ENCODE data around the gene SAMD8.
"Not testable (repeated sequence)": the region's sequence is repeated elsewhere in the genome, so short reads cannot be mapped to it uniquely, and the experiment has no call there.

Gene SAMD8

DNA sequence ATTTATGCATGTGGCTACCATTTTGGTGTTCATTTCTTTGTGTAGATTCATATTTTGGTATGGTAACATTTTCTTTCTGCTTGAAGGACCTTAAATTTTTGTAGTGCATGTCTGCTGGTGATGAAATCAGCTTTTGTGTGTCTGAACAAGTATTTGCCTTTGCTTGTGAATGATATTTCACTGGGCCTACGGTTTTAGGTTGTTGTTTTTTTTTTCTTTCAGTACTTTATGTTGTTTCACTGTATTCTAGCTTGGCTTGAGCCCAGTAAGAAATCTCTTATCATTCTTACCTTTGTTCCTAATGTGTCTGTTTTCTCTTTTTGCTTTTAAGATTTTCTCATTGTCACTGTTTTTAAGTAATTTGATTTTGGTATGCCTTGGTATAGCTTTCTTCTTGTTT lies 31.9 kb downstream of the SAMD8 start:
- DNase-seq = no peak

DNA sequence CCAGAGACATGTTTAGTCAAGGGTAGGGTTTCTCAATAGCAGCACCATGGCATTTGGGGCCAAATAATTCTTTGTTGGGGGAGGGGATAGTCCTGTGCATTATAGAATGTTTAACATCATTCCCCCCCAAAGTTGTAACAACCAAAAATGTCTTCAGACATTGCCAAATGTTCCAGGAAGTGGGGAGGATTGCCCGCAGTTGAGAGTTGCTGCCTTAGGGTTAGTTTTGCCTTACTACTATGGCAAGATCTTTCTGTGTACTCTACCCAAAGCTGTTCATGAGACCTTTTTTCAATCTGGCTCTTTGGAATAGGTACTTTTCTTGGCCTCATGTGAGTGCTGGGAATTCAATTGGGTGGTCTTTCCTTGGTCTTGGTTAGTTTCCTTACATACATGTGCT lies 34.1 kb downstream of the SAMD8 start:
- no peak for DNase-seq

DNA sequence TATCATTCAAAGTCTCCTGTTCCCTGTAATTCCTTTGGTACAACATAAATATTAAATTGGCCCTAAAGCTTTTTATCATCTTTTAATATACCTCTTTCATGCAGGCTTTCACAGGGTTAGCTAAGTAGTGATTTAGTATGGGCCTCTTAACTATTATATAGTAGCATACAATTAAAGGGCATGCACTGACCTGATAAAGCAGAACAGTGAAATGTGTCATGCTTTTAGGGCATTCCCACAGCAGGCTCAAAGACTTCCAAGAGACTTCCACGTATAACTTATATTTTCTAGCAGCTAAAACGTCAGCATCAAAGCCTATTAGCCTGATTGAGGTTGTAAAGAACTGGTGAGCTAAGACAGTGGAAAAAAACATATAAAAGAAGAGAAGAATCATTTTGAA lies 35.3 kb downstream of the SAMD8 start:
- no peak for DNase-seq

DNA sequence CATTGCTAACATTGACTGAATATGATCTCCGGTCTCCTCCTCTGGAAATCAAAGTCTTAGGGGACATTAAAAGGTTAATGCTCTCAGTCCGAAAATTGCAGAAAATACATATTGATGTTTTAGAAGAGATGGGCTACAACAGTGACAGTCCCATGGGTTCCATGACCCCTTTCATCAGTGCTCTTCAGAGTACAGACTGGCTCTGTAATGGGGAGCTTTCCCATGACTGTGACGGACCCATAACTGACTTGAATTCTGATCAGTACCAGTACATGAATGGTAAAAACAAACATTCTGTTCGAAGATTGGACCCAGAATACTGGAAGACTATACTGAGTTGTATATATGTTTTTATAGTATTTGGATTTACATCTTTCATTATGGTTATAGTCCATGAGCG lies 39.2 kb downstream of the SAMD8 start:
- DNase-seq = no peak

DNA sequence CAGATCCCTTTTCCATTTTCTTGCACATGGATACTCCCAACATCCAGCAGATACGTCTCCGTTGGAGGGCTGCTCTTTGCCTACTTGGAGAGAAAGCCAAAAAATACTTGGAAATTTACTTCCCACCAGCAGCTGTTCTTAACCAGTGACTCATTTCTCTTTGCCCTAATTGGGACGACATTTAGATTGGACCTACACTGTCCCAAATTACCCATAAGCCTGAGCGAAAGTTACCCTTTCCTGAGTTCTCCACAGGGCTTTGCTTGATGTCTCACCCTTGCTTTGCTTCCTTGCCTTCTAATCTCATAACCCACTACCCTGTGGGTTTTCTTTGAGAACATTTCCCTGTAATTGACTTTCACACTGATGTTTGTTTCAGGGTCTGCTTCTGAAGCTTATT lies 48.1 kb downstream of the SAMD8 start:
- DNase-seq = no peak

DNA sequence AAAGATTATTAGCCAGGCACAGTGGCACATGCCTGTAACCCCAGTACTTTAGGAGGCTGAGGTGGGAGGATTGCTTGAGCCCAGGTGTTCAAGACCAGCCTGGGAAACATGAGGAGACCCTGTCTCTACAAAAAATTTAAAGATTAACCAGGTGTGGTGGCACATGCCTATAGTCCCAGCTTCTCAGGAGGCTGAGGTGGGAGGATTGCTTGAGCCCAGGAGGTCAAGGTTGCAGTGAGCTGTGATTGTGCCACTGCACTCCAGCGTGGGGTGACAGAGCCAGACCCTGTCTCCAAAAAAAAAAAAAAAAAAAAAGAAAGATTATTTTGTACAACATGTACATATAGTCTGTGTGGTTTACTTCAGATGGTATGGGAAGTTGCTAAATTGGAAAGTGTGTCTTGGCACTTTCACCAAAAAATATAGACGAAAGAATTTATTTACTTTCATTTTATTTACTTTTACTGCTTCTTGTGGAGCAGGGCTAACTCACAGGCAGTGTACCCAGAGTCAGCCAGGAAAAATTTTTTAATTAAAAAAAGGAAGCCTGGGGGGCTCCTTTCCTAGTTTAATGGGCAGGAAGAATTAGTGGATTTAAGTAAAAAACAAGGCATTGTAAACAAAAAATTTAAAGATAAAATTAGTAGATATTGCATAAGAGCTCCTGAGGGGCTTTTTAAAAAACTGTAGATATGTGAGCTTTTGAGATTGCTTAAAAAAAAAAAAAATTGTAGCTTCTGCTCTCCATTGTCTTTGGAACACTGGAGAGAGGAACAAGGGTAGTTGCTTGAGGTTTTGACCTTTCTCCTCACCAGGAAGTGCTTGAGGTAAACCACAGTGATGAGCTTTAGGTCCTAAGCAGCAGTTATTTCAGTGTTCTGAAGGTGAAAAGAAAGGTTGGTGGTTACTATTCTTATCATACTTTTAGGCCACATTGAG lies 54.5 kb downstream of the SAMD8 start:
- DNase-seq = no peak

DNA sequence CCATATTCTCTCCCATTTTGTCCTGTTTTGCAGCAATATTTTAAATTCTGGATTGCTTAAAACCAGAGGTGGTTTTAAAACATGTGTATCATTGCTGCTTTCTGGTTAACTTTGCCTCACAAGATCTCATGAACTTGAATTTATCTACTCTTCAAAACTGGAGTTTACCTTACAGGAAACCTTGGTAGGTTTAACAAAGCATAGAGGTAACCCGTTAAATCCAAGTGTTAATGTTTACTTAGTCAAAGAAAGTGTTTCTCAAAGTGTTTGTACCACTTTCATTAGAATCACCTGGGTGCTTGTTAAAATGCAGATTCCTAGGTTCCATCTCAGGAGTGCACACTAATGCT lies 55.1 kb downstream of the SAMD8 start:
- no peak for DNase-seq

DNA sequence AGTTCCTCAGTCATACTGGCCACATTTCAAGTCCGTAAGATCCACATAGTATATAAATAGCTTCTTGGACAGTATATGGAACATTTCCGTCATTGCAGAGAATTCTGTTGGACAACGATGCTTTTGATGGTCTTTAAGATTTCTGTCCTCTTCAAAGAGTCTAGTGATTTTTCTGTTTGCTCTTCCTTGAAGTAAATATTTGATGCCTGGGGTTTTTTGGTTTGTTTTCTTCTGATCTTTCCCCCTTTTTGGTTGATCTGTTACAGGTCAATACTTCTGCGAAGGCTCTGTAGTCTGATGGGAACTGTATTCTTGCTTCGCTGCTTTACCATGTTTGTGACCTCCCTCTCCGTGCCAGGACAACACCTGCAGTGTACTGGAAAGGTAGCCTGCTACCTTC lies 56.8 kb downstream of the SAMD8 start:
- DNase-seq = no peak

DNA sequence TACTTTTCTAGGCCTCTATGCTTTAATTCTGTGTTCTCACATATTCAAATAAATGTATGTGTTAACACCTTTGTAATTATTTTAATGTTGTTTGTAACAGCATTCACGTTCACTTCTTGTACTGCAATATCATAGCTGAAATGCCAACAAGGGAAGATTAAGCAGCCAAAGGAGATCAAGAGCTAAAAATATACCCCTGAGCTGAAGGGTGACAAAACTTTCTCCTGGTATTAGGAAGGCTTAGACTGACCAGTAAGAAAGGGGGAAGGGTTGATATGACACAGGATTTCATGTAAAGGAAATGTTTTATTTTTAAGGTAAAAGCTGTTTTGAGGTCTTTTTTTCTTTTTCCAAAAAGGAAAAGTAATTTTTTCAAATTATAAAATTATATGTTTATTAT lies 58.8 kb downstream of the SAMD8 start:
- DNase-seq = no peak

DNA sequence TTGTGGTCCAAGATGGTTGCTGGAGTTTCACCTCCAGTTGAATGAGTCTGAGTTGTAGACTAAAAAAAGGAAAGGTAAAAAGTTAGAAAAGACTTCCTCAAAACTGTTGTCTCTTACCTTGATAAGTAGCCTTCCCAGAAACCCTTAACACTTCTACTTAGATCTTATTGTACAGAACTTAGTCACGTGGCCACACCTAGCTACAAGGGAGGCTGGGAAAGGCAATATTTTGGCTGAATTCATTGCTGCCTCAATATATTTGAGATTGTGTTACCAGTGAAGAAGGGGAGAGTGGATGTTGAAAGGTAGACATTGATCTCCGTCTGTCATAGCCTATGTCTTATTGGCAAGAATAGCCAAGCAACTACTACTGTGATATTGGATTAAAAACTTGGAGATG lies 63.6 kb downstream of the SAMD8 start:
- no peak for DNase-seq

DNA sequence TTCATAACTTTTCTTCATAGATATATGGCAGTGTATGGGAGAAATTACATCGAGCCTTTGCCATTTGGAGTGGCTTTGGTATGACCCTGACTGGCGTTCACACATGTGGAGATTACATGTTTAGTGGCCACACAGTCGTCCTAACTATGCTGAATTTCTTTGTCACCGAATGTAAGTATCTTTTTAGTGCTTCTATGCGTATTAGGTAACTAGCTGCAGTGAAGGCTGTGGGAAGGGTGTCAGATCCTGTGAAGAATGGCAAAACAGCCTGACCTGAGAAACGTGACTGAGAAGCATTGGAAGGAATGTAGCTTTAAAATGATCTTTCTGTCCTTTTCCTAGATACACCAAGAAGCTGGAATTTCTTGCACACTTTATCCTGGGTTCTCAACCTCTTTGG lies 64.6 kb downstream of the SAMD8 start:
- no peak for DNase-seq

DNA sequence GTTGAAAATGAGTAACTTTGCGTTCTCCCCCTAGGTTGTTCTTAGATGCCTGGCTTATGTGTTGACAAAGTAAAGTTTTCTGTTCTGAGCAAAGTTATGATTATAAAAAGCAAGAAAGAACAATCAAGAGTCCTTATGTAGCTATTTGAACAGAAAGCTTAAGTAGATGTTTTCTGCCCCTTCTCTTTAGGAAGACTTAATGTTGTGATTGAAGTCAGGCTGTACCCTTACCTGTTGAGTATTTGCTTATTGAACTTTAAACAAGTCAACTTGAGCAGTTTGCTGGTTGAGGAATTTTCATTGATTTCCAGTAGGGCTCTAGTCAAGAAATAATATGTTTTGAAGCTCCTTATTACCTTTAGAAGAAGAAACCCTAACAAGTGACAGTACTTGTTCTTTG lies 65.3 kb downstream of the SAMD8 start:
- no peak for DNase-seq

DNA sequence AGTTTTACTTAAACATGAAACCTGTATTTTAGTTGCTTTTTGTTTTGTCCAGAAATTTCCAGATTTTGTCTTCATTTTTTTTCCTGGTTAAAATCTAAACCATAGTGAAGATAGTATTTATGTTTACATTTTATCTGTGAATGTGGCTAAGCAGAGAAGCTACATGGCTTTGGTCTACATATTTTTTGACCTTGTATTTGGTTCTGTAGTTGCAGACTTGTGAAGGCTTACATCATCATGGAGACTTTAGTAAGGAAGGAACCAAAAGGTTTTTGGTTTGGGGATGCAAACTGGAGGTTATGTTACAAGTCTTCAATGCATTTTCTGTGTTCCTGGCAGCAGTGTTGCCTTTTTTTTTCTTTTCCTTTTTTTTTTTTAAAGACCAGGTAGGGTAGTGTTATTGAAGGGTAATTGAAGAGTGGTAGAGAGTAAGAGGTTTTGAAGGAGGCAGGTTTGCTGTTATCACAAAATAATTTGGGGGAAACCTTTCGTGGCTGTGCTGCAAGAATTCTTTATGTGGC lies 68.3 kb downstream of the SAMD8 start:
- DNase-seq = no peak

DNA sequence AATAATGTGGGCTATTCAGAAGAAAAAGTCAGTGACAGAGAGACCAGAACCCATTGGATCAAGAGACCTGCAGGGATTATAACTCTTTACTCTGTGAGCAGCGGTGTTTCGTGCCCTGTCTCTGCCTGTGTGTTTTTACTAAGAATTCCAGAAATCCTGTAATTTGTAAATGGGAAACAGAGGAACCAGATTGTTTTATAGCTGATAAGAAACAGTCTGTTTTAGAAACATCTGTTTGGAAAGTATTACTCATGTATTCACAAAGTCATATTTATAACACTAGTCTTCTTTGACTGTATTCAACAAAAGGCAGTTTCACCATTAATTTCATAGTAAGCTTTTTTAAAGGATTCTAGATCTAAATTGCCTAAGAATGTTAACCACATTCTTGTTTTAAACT lies 69.1 kb downstream of the SAMD8 start:
- no peak for DNase-seq

DNA sequence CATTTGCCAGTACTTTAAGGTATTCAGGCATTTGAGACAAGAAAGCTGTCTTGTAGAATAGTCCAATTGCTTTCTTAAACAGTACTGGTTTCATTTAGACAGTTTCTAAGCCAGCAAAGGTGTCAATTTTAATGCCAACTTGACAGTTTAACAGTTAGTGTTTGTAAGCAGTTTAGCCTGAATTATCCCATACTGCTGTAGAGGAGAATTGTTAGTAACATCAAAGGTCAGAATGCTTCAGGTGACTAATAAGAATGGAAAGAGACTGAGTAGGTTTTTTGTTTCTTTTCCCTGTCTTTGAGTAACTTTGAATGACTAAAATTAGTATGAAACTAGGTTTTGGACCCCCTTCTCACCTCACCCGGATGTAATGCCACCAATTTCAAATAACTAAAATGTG lies 69.6 kb downstream of the SAMD8 start:
- DNase-seq = no peak

DNA sequence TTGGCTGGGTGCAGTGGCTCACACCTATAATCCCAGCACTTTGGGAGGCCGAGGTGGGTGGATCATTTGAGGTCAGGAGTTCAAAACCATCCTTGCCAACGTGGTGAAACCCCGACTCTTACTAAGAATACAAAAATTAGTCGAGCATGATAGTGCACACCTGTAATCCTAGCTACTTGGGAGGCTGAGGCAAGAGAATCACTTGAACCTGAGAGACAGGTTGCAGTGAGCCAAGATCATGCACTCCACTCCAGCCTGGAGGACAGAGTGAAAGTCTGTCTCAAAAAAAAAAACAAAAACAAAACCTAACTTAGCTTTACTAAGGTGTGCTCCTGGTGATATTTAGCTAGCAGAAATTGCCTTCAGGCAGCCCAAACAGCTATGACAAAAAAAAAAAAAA lies 74.9 kb downstream of the SAMD8 start:
- no peak for DNase-seq

DNA sequence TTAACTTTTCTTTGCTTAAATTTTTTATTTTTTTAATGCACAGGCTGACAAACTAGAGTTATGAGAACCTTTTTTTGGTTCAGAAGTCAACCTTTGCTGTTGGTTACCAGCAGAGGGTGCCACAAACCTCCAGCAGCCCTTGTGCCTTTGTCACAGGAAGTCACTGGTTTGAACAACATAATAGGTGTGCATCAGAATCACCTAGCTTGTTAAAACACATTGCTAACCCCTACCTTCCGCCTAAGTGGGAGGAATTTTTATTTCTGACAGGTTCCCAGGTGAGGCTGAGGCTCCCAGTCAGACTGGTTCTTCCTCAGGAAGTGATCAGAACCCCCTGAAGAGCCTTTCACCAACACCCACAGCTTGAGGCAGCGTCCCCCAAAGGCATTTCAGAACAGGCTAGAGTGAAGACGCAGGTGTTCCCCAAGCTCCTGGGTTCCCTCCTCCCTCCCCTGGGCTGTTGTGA lies 76.5 kb downstream of the SAMD8 start:
- peak; percentile 57 to 61 for DNase-seq

DNA sequence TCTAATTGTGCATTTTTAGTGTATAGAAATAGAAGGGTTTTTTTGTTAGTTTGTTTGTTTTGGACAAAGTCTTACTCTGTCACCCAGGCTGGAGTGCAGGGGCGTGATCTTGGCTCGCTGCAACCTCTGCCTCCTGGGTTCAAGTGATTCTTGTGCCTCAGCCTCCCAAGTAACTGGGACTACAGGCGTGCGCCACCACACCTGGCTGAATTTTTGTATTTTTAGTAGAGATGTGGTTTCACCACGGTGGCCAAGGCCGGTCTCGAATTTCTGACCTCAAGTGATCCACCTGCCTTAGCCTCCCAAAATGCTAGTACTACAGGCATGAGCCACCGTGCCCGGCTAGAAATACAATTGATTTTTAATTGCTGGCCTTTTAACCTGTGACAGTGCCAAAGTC lies 77.1 kb downstream of the SAMD8 start:
- DNase-seq = not testable (repeated sequence)

DNA sequence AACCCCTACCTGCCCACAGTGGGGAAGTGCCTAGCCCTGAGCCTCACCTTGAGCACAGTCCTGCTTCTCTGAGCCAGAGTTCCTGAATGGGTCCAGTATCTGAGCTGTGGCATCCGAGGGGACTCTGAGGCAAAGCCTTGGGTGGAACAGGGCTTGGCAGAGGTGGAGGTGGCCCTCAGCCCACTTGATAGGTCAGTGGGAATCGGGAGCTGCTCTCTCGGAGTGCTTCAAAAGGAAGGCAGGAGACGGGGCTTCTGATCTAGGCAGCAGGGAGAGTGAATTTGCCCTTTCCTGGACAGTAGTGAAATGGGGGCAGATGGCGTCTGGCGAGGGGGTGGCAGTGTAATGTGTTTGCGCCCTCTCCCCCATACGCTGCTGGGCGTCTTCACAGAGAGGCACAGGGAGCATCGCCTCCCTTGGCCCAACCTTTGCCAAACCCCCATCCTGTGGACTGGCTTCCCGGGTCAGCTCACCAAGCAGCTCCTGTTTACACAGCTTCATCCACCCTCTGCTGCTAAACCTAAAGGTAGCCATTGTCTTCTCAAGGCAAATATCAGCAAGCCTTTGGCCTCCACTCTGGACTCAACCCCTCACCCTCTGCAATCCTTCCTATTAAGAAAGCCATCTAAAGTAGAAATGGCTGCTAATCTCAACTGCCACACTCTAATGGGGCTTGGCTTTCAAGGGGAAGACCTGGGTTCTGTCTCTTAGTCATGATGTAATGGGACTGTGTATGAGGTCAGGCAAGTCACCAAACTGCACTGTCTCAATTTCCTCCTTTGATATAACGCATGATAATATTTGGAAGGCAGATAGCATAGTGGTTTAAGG lies 78.0 kb downstream of the SAMD8 start:
- DNase-seq = no peak

DNA sequence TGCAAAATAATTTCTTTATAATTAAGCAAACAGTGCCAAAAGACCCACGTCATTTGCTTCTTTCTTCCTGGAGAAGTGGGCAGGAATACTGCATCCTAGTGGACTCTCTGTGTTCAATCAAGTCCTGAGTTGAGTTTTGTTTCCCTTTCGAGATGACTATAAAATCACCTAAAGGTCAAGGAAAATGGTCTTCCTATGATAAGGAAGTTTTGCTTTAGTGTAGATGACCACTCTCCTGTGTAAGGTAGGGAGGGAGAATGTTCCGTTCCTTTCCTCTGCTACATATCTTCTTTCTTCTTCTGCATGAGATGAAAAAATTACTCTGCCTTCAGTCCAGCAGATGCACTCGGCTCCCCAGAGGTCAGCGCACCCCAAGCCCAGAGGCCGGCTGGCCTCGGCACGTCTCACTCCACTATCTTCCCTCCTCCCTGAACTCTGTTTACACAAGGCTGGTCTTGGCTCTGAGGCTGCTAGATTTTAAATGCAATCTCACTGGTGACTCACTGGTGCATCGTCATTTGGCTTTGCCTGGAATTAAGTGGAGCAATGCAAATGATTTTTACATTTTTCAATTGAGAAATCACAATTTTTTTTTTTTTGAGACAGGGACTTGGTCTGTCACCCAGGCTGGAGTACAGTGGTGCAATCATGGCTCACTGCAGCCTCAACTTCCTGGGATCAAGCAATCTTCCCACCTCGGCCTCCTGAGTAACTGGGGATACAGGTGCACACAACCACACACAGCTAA lies 80.5 kb downstream of the SAMD8 start:
- DNase-seq = no peak

DNA sequence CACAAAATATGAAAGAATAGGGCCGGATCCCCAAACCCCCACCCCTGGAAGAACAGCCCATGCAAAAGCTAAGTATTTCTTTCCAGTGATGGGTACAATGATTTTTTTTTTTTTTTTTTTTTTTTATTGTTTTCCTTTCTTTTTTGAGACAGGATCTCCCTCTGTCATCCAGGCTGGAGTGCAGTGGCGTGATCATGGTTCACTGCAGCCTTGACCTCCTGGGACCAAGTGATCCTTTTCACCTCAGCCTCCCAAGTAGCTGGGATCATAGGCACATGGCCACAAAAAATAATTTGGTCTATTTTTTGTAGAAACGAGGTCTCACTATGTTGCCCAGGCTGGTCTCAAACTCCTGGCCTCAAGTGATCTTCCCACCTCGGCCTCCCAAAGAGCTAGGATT lies 83.2 kb downstream of the SAMD8 start:
- not testable (repeated sequence) for DNase-seq

DNA sequence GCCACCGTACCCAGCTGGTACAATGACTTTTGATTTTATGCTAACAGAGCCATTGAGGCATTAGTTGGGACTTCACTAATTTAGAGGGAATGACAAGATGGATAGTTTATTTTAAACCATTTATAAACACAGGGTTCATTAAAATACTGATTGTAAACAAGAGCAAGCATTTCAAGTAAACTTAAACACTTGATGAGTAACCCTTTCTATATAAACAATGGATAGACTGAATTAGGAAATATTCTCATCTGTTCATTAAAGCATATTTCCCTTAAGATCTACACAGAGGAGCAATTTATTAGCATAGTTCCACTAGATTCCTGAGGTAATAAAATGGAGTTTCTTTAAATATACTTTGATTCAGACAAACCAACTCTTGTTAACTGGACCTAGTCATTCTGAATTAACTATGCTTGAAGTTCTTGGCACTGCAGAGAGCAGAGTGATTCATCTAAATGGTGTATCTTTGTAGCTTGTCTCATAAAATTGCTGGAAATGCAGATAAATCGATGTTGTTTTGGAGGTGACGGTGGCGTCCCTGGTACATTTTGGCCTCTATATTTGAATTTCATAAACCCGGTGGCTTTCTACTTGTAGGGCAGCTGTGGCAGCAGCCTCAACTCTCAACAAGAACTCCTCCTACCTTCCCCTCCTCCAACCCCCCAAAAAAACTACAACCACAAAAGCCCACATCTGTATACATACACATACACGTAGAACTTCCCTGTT lies 83.7 kb downstream of the SAMD8 start:
- no peak for DNase-seq
